Measurements from ENCODE around the gene SNRNP70.

SNRNP70 gene

DNA sequence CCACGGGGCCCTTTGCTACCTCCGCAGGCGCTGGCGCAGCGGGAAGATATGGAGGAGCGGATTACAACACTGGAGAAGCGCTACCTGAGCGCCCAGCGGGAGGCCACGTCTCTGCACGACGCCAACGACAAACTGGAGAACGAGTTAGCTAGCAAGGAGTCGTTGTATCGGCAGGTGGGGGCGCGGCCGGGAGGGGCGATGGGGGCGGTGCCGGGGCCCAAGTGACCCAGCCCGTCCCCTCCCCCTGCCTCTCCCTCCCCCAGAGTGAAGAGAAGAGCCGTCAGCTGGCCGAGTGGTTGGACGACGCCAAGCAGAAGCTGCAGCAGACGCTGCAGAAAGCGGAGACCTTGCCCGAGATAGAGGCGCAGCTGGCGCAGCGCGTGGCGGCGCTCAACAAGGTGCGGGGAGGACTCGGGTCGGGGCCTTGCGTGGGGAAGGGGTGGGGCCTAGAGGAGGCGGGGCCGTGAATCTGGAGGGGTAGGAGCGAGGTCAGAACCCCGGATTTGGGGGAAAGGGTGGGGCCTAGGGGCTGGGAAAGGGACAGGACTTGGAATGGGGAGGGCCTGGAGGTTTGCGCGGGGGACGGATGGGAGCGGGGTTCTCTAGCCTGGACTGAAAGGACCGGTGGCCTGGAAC is 47.8 kb downstream of the SNRNP70 start:
- TF ChIP-seq, protein P1, sequence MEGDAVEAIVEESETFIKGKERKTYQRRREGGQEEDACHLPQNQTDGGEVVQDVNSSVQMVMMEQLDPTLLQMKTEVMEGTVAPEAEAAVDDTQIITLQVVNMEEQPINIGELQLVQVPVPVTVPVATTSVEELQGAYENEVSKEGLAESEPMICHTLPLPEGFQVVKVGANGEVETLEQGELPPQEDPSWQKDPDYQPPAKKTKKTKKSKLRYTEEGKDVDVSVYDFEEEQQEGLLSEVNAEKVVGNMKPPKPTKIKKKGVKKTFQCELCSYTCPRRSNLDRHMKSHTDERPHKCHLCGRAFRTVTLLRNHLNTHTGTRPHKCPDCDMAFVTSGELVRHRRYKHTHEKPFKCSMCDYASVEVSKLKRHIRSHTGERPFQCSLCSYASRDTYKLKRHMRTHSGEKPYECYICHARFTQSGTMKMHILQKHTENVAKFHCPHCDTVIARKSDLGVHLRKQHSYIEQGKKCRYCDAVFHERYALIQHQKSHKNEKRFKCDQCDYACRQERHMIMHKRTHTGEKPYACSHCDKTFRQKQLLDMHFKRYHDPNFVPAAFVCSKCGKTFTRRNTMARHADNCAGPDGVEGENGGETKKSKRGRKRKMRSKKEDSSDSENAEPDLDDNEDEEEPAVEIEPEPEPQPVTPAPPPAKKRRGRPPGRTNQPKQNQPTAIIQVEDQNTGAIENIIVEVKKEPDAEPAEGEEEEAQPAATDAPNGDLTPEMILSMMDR (IDR thresholded peaks at IDR 0.05) = no peak

DNA sequence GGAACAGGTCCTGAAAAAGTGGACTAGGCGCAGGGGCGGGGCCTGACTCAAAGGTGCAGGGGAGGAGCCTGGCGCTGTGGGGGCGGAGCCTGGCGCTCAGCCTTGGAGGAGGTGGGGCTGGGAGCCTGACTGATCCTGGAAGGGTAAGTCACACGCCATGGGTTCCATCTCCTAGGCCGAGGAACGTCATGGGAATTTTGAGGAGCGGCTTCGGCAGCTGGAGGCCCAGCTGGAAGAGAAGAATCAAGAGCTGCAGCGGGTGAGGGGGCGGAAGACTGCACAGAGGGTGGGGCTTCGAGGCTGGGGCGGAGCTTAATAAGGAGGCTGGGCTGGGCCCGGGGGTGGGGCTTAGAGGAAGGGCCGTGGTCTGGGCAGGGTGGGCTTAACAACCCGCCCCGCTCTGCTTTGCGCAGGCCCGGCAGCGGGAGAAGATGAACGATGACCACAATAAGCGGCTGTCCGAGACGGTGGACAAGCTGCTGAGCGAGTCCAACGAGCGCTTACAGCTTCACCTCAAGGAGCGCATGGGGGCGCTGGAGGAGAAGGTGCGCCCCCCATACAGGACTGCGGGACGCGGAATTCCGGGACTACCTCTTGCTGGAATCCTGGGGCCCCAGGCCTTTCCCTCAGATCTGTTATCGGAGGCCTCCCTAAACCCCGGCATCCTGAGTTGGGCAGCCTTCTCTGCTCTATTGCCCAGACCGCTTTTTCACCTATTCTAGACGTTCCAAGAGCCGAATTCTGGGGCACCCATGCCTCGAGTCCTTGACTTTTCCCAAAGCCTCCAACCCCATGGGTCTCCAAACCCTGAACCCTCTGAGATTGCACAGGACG is 48.6 kb downstream of the SNRNP70 start:
- TF ChIP-seq, protein P1 (IDR thresholded peaks at IDR 0.05) = no peak

DNA sequence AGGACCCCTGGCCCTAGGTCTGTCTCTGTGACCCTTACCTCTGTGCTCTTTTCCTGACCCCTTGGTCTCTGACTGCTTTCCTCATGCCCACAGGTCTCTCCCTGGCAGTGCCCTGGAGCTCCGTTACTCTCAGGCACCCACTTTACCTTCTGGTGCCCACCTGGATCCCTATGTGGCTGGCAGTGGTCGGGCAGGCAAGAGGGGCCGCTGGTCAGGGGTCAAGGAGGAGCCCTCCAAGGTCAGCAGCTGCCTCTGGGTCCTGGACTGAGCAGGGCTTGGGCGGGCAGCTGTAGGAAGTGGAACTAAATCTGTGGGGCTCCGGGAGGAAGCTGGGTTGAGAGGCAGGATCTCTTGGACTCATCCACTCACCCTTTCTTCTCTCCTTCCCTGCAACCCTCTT is 50.4 kb downstream of the SNRNP70 start:
- TF ChIP-seq, protein P1 (IDR thresholded peaks at IDR 0.05) = no peak

DNA sequence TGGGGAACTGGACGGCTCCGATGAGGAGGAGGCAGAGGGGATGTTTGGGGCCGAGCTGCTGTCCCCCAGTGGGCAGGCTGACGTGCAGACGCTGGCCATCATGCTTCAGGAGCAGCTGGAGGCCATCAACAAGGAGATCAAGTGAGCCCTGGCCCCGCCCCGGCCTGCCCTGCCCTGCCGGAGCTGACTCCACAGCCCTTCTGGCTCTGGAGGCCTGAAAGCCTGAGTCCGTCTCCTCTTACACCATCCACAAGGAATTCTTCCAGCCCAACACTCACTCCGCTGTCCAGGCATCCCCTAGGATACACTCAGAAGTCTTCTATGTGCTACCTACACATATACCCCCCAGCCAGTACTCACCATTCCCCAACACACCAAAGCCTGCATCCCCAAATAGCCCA is 51.5 kb downstream of the SNRNP70 start:
- TF ChIP-seq, protein P1 (IDR thresholded peaks at IDR 0.05) = no peak

DNA sequence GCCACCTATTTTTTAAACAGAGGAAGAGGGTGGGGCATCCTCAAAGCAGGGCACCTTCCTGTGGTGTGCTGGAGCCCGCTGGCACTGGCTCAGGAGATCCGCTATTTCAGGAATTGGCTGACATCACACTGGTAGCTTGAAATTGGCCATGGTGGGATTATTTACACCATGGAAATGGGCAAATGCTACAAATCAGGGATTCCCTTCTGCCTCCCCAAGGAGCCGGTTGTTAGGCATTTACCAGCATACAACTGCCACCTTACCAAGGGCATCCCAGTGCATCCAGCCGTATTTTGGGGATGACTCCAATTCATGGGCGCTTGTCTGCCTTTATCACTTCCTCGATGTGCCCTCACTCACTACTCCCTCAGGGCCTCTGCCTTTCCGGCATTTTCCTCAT is 55.7 kb downstream of the SNRNP70 start:
- TF ChIP-seq, protein P1 (IDR thresholded peaks at IDR 0.05) = no peak

DNA sequence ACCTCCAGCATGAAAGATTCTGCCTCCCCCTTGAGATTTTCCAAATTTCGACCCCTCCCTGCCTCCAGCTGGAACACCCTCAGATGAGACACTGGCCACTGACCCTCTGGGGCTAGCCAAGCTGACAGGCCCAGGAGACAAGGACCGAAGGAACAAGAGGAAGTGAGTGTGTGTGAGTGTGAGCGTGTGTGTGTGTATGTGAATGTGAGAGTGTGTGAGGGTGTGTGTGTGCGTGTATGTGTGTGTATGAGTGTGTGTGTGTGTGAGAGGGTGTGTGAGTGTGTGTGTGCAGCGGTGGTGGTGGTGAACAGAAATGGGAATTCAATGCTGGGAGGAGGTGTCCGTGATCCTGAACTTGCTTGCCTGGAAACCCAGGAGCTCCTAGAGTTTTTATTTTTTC is 56.1 kb downstream of the SNRNP70 start:
- TF ChIP-seq, protein P1 (IDR thresholded peaks at IDR 0.05) = no peak

DNA sequence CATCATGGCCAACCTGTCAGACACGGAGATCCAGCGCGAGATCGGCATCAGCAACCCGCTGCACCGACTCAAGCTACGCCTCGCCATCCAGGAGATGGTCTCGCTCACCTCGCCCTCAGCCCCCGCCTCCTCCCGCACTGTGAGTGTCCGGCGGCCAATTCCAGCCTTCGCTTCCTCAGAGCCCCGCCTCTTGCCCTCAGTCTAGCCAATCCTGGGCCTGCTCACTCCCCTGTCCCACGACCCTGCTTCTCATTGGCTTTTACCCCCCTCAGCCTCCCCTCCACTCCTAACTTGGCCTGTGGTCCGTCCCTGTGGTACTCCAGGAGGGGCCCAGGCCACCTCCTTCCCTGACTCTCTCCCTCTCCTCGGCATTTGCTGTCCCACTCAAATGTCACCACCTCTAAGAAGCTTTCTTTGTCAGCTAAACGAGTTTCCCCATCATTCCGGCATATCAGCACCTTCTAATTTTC is 57.6 kb downstream of the SNRNP70 start:
- TF ChIP-seq, protein P1 (IDR thresholded peaks at IDR 0.05) = no peak
